Retina (tissue), 1 donor: ENCODE results near the gene NFASC.

ENCODE experiments used
- DNase-seq: peaks from one replicate; pipeline ENCODE4 v3.0.0-alpha.2; 2016

The NFASC gene

GRCh38 chr1:204870160-204870912, at the start of gene NFASC:
Gene NFASC (plus strand): TSS chr1:204870862. CDS start chr1:204944316, 73,454 bp downstream.
- DNase-seq: peak; percentile 84

GRCh38 chr1:204821476-204821875, 49.2 kb upstream of the NFASC start:
- no peak for DNase-seq

GRCh38 chr1:204821924-204822323, 48.7 kb upstream of the NFASC start:
- DNase-seq: no peak

GRCh38 chr1:204826970-204827369, 43.7 kb upstream of the NFASC start:
- DNase-seq: no peak

- DNase-seq: peak; percentile 96
Observed at GRCh38 chr1:204828352-204828850, 42.3 kb upstream of the NFASC start.

GRCh38 chr1:204829133-204829825, 41.4 kb upstream of the NFASC start:
- DNase-seq: no peak

GRCh38 chr1:204830747-204831146, 39.9 kb upstream of the NFASC start:
- no peak for DNase-seq

GRCh38 chr1:204831186-204831585, 39.5 kb upstream of the NFASC start:
- DNase-seq: no peak

GRCh38 chr1:204834336-204834735, 36.3 kb upstream of the NFASC start:
- DNase-seq: no peak

GRCh38 chr1:204834752-204835151, 35.9 kb upstream of the NFASC start:
- DNase-seq: no peak

- DNase-seq: no peak
Observed at GRCh38 chr1:204835737-204836136, 34.9 kb upstream of the NFASC start.

GRCh38 chr1:204836856-204837255, 33.8 kb upstream of the NFASC start:
- DNase-seq: no peak

GRCh38 chr1:204837440-204838084, 33.1 kb upstream of the NFASC start:
- peak; percentile 68 for DNase-seq

- DNase-seq: no peak
Observed at GRCh38 chr1:204841316-204841715, 29.3 kb upstream of the NFASC start.

GRCh38 chr1:204841798-204842197, 28.9 kb upstream of the NFASC start:
- no peak for DNase-seq

- DNase-seq: no peak
Observed at GRCh38 chr1:204842369-204842768, 28.3 kb upstream of the NFASC start.

- no peak for DNase-seq
Observed at GRCh38 chr1:204842892-204843291, 27.8 kb upstream of the NFASC start.

GRCh38 chr1:204846546-204846945, 24.1 kb upstream of the NFASC start:
- no peak for DNase-seq

- no peak for DNase-seq
Observed at GRCh38 chr1:204848579-204848978, 22.1 kb upstream of the NFASC start.

- DNase-seq: no peak
Observed at GRCh38 chr1:204852854-204853253, 17.8 kb upstream of the NFASC start.

GRCh38 chr1:204853436-204853835, 17.2 kb upstream of the NFASC start:
- no peak for DNase-seq

- no peak for DNase-seq
Observed at GRCh38 chr1:204854286-204854685, 16.4 kb upstream of the NFASC start.

GRCh38 chr1:204858363-204858821, 12.3 kb upstream of the NFASC start:
- peak; percentile 83 for DNase-seq

GRCh38 chr1:204859861-204860267, 10.8 kb upstream of the NFASC start:
- DNase-seq: no peak
